Measurements from ENCODE around the gene ADTRP.

- TF ChIP-seq POLR2AphosphoS5 (IDR thresholded peaks at IDR 0.05) (no peak), CTCF (IDR thresholded peaks at IDR 0.05) (no peak)
These were observed 27.9 kb downstream of the ADTRP start for GRCh38 chr6:11750682-11751081.
